Upper lobe of right lung (tissue), 1 donor: ENCODE measurements around the gene SEC31B. TPM values are rescaled to one million over a fixed set of nuclear protein-coding genes. Genes with fewer than 3 reads are reported as not detected.

ENCODE experiments used
- ATAC-seq: fragments of 200-7000 bp; cut with Tn5 transposase; one replicate; pipeline ENCODE4 v1.9.1; 2020; ENCODE audit warnings: mild to moderate bottlenecking, moderate library complexity
- DNase-seq: peaks from one replicate; pipeline ENCODE4 v3.0.0-alpha.2; 2020
- H3K27ac ChIP-seq: fragments of 200-600 bp; one replicate; pipeline ENCODE4 v1.8.0; 2022
- H3K27me3 ChIP-seq: fragments of 200-600 bp; one replicate; pipeline ENCODE4 v1.8.0; 2022; ENCODE audit warnings: mild to moderate bottlenecking
- H3K36me3 ChIP-seq: fragments of 200-600 bp; one replicate; pipeline ENCODE4 v1.8.0; 2022
- H3K4me1 ChIP-seq: fragments of 200-600 bp; one replicate; pipeline ENCODE4 v1.8.0; 2022
- H3K4me3 ChIP-seq: fragments of 200-600 bp; one replicate; pipeline ENCODE4 v1.8.0; 2022; ENCODE audit warnings: mild to moderate bottlenecking
- H3K9me3 ChIP-seq: fragments of 200-600 bp; one replicate; pipeline ENCODE4 v1.8.0; 2022
- intact Hi-C: fragments of 100-400 bp; cut with DNase I; formaldehyde crosslinking; loops from one replicate; pipeline ENCODE4 v1.11.0; 2022
- total RNA-seq: library from RNA; stranded (reverse); fragmentation: NEBNext Ultra II Directional; extraction: Animal tissue kit (Norgen Biotek cat#: 25700); gene quantifications from one replicate; pipeline ENCODE4 v1.2.1, GENCODE V29; 2021
- TF ChIP-seq, protein P1 (sequence below): fragments of 200-600 bp; IDR thresholded peaks from one replicate; pipeline ENCODE4 v1.8.0; 2022; ENCODE audit warnings: antibody characterized with exemption
- donor health status: DM: no; HTN: yes; CAD: no; lungs with severe emphysema.

SEC31B gene
- total RNA-seq, 1 donor from 2014 or later = 18.2 TPM

DNA sequence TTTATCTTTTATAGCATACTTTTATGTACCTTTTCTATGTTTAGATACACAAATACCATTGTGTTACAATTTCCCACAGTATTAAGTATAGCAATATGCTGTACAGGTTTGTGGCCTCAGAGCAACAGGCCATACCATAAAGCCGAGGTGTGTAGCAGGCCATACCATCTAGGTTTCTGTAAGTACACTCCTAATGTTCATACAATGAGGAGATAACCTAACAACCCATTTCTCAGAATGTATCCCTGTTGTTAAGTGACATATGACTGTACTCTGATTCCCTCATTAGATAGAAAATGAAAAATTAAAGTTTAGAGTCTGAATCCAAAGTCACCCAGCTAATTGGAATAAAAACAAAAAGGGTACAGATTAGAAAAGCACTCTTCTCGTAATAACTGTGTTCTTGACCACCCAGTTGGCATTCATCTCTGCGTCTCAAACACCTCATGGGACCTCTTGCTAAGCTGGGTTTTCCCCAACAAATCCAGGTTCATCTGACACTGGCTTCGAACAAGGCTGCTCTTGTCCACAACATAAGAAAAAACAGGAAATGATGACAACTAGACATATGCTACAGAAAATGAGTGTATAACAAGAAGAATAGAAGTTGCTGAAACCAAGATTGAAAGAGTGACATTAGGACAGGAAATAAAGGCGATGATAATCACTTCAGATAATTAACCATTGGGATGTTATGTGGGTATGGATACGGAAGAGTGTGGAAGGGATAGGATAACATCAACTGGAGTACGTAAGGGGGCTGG is 8.6 kb upstream of the SEC31B start:
- H3K9me3 ChIP-seq = no peaks in the 10 kb centered on the region
- peak overlapping the region; percentile 97 for H3K4me3 ChIP-seq
- H3K4me1 ChIP-seq = peaks cover 15% of the 10 kb centered on the region
- H3K27me3 ChIP-seq = no peaks in the 10 kb centered on the region
- ATAC-seq (no peak), DNase-seq (no peak)
- intact Hi-C loops = no loop called here
- peak overlapping the region; percentile 79 for H3K27ac ChIP-seq
- H3K36me3 ChIP-seq = peaks cover 37% of the 10 kb centered on the region
- TF ChIP-seq, protein P1, sequence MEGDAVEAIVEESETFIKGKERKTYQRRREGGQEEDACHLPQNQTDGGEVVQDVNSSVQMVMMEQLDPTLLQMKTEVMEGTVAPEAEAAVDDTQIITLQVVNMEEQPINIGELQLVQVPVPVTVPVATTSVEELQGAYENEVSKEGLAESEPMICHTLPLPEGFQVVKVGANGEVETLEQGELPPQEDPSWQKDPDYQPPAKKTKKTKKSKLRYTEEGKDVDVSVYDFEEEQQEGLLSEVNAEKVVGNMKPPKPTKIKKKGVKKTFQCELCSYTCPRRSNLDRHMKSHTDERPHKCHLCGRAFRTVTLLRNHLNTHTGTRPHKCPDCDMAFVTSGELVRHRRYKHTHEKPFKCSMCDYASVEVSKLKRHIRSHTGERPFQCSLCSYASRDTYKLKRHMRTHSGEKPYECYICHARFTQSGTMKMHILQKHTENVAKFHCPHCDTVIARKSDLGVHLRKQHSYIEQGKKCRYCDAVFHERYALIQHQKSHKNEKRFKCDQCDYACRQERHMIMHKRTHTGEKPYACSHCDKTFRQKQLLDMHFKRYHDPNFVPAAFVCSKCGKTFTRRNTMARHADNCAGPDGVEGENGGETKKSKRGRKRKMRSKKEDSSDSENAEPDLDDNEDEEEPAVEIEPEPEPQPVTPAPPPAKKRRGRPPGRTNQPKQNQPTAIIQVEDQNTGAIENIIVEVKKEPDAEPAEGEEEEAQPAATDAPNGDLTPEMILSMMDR = no peak

DNA sequence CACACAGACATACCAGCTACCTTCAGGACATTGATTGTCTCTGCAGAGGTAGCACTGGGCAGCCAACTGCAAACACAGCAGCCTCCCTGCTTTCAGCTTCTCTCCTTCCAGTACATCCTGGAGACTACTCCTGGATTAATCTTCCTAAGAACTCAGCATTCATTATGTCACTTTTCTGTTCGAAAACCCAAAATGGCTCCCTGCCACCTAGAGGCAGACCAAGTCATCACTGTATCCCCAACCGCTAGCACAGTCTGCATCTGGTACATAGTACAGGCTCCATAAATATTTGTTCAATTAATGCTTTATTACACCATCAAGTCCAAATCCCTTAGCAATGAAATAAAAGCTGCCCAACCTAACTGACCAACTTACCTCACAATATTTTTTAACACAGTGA is 5.0 kb upstream of the SEC31B start:
- Histone ChIP-seq H3K4me1 (peaks cover 15% of the 10 kb centered on the region), H3K36me3 (peaks cover 44% of the 10 kb centered on the region), H3K9me3 (no peaks in the 10 kb centered on the region), H3K27ac (no peak overlapping the region), H3K27me3 (no peaks in the 10 kb centered on the region), H3K4me3 (no peak overlapping the region)
- TF ChIP-seq, protein P1 = no peak
- DNase-seq (no peak), ATAC-seq (no peak)
- intact Hi-C loops = no loop called here

DNA sequence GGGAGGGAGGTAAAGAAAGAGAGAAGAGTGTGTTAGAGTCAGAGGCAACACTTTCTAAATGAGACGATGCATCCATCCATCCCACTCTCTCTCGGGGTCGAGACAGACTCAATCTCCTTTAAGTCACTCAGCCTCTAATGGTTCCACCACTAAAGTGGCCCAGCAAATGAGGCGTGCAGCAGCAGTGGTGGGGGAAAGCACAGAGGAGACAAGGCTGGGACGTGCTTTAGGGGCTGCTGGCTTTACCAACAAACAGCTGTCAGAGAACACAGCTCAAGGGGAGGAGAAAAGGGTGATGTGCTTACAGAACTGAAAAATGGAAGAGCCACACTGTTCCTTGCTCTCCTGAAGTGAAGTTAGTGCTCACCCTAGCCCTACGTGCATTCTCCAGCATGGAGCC is 4.5 kb upstream of the SEC31B start:
- no peaks in the 10 kb centered on the region for H3K27me3 ChIP-seq
- no peaks in the 10 kb centered on the region for H3K9me3 ChIP-seq
- ATAC-seq = no peak
- peaks cover 18% of the 10 kb centered on the region for H3K4me1 ChIP-seq
- intact Hi-C loops = no loop called here
- no peak overlapping the region for H3K4me3 ChIP-seq
- TF ChIP-seq, protein P1 = no peak
- DNase-seq = no peak
- H3K27ac ChIP-seq = no peak overlapping the region
- H3K36me3 ChIP-seq = peaks cover 44% of the 10 kb centered on the region

DNA sequence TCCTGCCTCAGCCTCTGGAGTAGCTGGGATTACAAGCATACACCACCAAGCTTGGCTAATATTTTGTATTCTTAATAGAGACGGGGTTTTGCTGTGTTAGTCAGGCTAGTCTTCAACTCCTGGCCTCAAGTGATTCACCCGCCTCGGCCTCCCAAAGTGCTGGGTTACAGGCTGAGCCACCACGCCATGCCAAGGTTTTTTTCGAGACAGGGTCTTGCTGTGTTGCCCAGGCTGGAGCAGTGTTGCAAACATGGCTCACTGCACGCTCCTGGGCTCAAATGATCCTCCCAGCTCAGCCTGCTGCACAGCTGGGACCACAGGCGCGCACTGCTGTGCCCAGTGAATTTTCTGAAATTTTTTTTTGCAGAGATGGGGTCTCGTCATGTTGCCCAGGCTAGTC is 3.3 kb upstream of the SEC31B start:
- no peak for DNase-seq
- Histone ChIP-seq H3K4me1 (peaks cover 13% of the 10 kb centered on the region), H3K9me3 (no peaks in the 10 kb centered on the region), H3K36me3 (peaks cover 44% of the 10 kb centered on the region), H3K4me3 (no peak overlapping the region), H3K27ac (no peak overlapping the region), H3K27me3 (no peaks in the 10 kb centered on the region)
- intact Hi-C loops = no loop called here
- ATAC-seq = no peak
- TF ChIP-seq, protein P1 = no peak

DNA sequence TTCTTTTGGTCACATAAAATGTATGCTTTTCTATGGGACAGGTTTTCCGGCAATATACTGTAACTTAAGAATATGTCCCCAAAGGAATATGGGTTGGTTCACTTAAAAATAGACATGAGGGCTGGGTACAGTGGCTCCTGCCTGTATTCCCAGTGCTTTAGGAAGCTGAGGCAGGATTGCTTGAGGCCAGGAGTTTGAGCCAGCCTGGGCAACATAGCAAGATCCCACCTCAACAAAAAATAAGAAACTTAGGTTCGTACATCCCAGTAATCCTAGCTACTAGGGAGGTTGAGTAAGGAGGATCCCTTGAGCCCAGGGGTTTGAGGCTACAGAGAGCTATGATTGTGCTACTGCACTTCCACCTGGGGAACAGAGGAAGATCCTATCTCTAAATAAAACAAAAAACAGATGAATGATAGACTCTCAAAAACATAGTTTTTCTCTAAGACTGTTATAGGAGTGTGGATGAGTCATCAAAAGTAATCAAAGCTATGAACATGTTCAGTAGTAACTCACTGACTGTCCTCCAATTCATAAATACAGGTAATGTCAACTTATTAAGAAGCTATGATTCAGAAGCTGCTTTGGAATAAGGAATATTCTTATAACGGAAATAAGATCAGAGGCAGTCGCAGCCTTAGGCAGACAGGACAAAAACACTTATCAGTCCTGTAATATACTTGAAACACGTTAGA is 2.6 kb upstream of the SEC31B start:
- no peak for DNase-seq
- Histone ChIP-seq H3K27ac (no peak overlapping the region), H3K36me3 (peaks cover 44% of the 10 kb centered on the region), H3K4me1 (peaks cover 7% of the 10 kb centered on the region), H3K4me3 (no peak overlapping the region), H3K27me3 (no peaks in the 10 kb centered on the region), H3K9me3 (no peaks in the 10 kb centered on the region)
- no peak for ATAC-seq
- intact Hi-C loops = no loop called here
- TF ChIP-seq, protein P1 = no peak
